NCI-H2107 treated with DMSO at 0.1 percent for 48 hours (cell line): Measurements from ENCODE around the gene DLX4.

Experiments
- DNase-seq: peaks from one replicate; lab custom pipeline; 2025; ENCODE audit not compliant: unreplicated experiment; lab: John Stamatoyannopoulos, UW

Gene DLX4

GRCh38 chr17:49946208-49946607 lies 22.8 kb upstream of the DLX4 start:
- no peak for DNase-seq

- no peak for DNase-seq
These were observed 21.9 kb upstream of the DLX4 start for GRCh38 chr17:49946964-49947584.

GRCh38 chr17:49949634-49950033 lies 19.4 kb upstream of the DLX4 start:
- no peak for DNase-seq

- DNase-seq = no peak
These were observed 17.5 kb upstream of the DLX4 start for GRCh38 chr17:49951362-49952082.

GRCh38 chr17:49952209-49952911 lies 16.6 kb upstream of the DLX4 start:
- peak; percentile 60 for DNase-seq

GRCh38 chr17:49952912-49953497 lies 16.0 kb upstream of the DLX4 start:
- DNase-seq = no peak

GRCh38 chr17:49955157-49955556 lies 13.8 kb upstream of the DLX4 start:
- no peak for DNase-seq

- no peak for DNase-seq
These were observed 12.2 kb upstream of the DLX4 start for GRCh38 chr17:49956780-49957179.

GRCh38 chr17:49957350-49957749 lies 11.6 kb upstream of the DLX4 start:
- DNase-seq = no peak

- no peak for DNase-seq
These were observed 10.3 kb upstream of the DLX4 start for GRCh38 chr17:49958723-49959122.

GRCh38 chr17:49959183-49959935 lies 9.6 kb upstream of the DLX4 start:
- no peak for DNase-seq

- no peak for DNase-seq
These were observed 6.2 kb upstream of the DLX4 start for GRCh38 chr17:49962599-49963308.

- DNase-seq = no peak
These were observed 5.7 kb upstream of the DLX4 start for GRCh38 chr17:49963309-49963625.

GRCh38 chr17:49963626-49964302 lies 5.2 kb upstream of the DLX4 start:
- DNase-seq = no peak

GRCh38 chr17:49964303-49964768 lies 4.7 kb upstream of the DLX4 start:
- DNase-seq = no peak

GRCh38 chr17:49964769-49965523 lies 4.0 kb upstream of the DLX4 start:
- DNase-seq = no peak

- DNase-seq = no peak
These were observed 3.5 kb upstream of the DLX4 start for GRCh38 chr17:49965524-49965909.

GRCh38 chr17:49966767-49967166 lies 2.2 kb upstream of the DLX4 start:
- no peak for DNase-seq

GRCh38 chr17:49967205-49967604 lies 1.8 kb upstream of the DLX4 start:
- no peak for DNase-seq
